ENCODE measurements around the gene DYNLT3.
A peak's percentile ranks its signal among the peaks of the same experiment; 100 is the strongest.

The DYNLT3 gene

GRCh38 chrX:37846934-37847732, at the start of gene DYNLT3:
TSS of gene DYNLT3 (minus strand) at chrX:37847571. CDS start at chrX:37847510, 61 bp downstream.
- peak; percentile 29 for DNase-seq

GRCh38 chrX:37896511-37896890, 49.1 kb upstream of the DYNLT3 start:
- DNase-seq: no peak

GRCh38 chrX:37895795-37896510, 48.6 kb upstream of the DYNLT3 start:
- DNase-seq: no peak

- DNase-seq: no peak
These were observed 47.4 kb upstream of the DYNLT3 start for GRCh38 chrX:37894725-37895124.

- DNase-seq: no peak
These were observed 40.6 kb upstream of the DYNLT3 start for GRCh38 chrX:37888010-37888409.

- no peak for DNase-seq
These were observed 40.0 kb upstream of the DYNLT3 start for GRCh38 chrX:37887347-37887746.

- no peak for DNase-seq
These were observed 35.8 kb upstream of the DYNLT3 start for GRCh38 chrX:37883196-37883595.

- DNase-seq: no peak
These were observed 32.3 kb upstream of the DYNLT3 start for GRCh38 chrX:37879692-37880091.

- no peak for DNase-seq
These were observed 29.3 kb upstream of the DYNLT3 start for GRCh38 chrX:37876716-37877115.

- DNase-seq: no peak
These were observed 28.3 kb upstream of the DYNLT3 start for GRCh38 chrX:37875675-37876074.

GRCh38 chrX:37873220-37873619, 25.8 kb upstream of the DYNLT3 start:
- DNase-seq: no peak

- DNase-seq: no peak
These were observed 24.9 kb upstream of the DYNLT3 start for GRCh38 chrX:37872303-37872655.

GRCh38 chrX:37871626-37872302, 24.4 kb upstream of the DYNLT3 start:
- peak; percentile 34 for DNase-seq

- DNase-seq: no peak
These were observed 20.3 kb upstream of the DYNLT3 start for GRCh38 chrX:37867536-37868153.

GRCh38 chrX:37863728-37864127, 16.4 kb upstream of the DYNLT3 start:
- DNase-seq: no peak

- no peak for DNase-seq
These were observed 15.5 kb upstream of the DYNLT3 start for GRCh38 chrX:37862851-37863250.

- DNase-seq: no peak
These were observed 13.3 kb upstream of the DYNLT3 start for GRCh38 chrX:37860721-37861120.

GRCh38 chrX:37854748-37855147, 7.4 kb upstream of the DYNLT3 start:
- DNase-seq: no peak

- no peak for DNase-seq
These were observed 6.8 kb upstream of the DYNLT3 start for GRCh38 chrX:37854148-37854547.

GRCh38 chrX:37847733-37848197, 394 bp upstream of the DYNLT3 start:
- no peak for DNase-seq

- DNase-seq: no peak
These were observed 825 bp downstream of the DYNLT3 start for GRCh38 chrX:37846558-37846933.

- DNase-seq: no peak
These were observed 1.2 kb downstream of the DYNLT3 start for GRCh38 chrX:37846141-37846540.

- no peak for DNase-seq
These were observed 2.7 kb downstream of the DYNLT3 start for GRCh38 chrX:37844622-37845021.
